OCI-LY1 (cell line): Measurements from ENCODE around the gene NXNL2.

Source experiments
- H2AFZ ChIP-seq: fragments of 200-600 bp; sonication (generic), shearing (Covaris generic); 2 replicates; pipeline ENCODE4 v1.6.0; 2014; ENCODE audit warnings: antibody characterized with exemption, mild to moderate bottlenecking, low read length
- H3F3A ChIP-seq: fragments of 200-600 bp; sonication (generic), shearing (Covaris generic); 2 replicates; pipeline ENCODE4 v1.6.0; 2014; ENCODE audit warnings: mild to moderate bottlenecking, antibody characterized with exemption, low read length, moderate library complexity; ENCODE audit not compliant: insufficient read depth
- H3K27ac ChIP-seq: fragments of 200-600 bp; sonication (generic); 2 replicates; pipeline ENCODE4 v1.5.1; 2014; ENCODE audit warnings: low read length, mixed run types, mild to moderate bottlenecking, low read depth; ENCODE audit not compliant: poor library complexity, severe bottlenecking
- H3K27me3 ChIP-seq: fragments of 200-600 bp; sonication (generic); 2 replicates; pipeline ENCODE4 v1.6.0; 2014; ENCODE audit warnings: antibody characterized with exemption, mild to moderate bottlenecking, low read length, moderate library complexity; ENCODE audit not compliant: insufficient read depth
- H3K36me3 ChIP-seq: fragments of 200-600 bp; sonication (generic); 2 replicates; pipeline ENCODE4 v1.6.1; 2014; ENCODE audit warnings: mild to moderate bottlenecking, antibody characterized with exemption, low read length, moderate library complexity, mixed read lengths; ENCODE audit not compliant: insufficient read depth
- H3K4me1 ChIP-seq: fragments of 200-600 bp; sonication (generic); 2 replicates; pipeline ENCODE4 v1.5.1; 2014; ENCODE audit warnings: mild to moderate bottlenecking, low read length, moderate library complexity; ENCODE audit not compliant: insufficient read depth, severe bottlenecking
- H3K4me2 ChIP-seq: fragments of 200-600 bp; sonication (generic), shearing (Covaris generic); 2 replicates; pipeline ENCODE4 v1.6.1; 2014; ENCODE audit warnings: low read length
- H3K4me3 ChIP-seq: fragments of 200-600 bp; sonication (generic); 2 replicates; pipeline ENCODE4 v1.5.1; 2014; ENCODE audit warnings: low read length, low read depth, mild to moderate bottlenecking, mixed read lengths; ENCODE audit not compliant: poor library complexity, severe bottlenecking
- H3K79me2 ChIP-seq: fragments of 200-600 bp; shearing (Covaris generic); 2 replicates; pipeline ENCODE4 v1.6.1; 2016; ENCODE audit warnings: mixed run types, low read length, mixed read lengths; ENCODE audit not compliant: insufficient read depth
- H3K9ac ChIP-seq: fragments of 200-600 bp; sonication (generic), shearing (Covaris generic); 2 replicates; pipeline ENCODE4 v1.6.1; 2014; ENCODE audit warnings: mild to moderate bottlenecking, low read length, mixed read lengths
- H3K9me2 ChIP-seq: fragments of 200-600 bp; sonication (generic), shearing (Covaris generic); 2 replicates; pipeline ENCODE4 v1.6.1; 2014; ENCODE audit warnings: low read depth, mild to moderate bottlenecking, low read length, mixed read lengths
- H3K9me3 ChIP-seq: fragments of 200-600 bp; shearing (Covaris generic); 2 replicates; pipeline ENCODE4 v1.6.1; 2014; ENCODE audit warnings: low read length, mixed read lengths
- H4K20me1 ChIP-seq: fragments of 200-600 bp; sonication (generic), shearing (Covaris generic); 2 replicates; pipeline ENCODE4 v1.6.0; 2016; ENCODE audit warnings: mild to moderate bottlenecking, low read length; ENCODE audit not compliant: insufficient read depth
- EZH2 ChIP-seq: fragments of 200-600 bp; sonication (generic), shearing (Covaris generic); IDR thresholded peaks from 2 replicates; pipeline ENCODE4 v1.8.0; 2017; ENCODE audit warnings: borderline replicate concordance, mixed run types, mild to moderate bottlenecking, antibody characterized with exemption, low read length, moderate library complexity, mixed read lengths
- TF ChIP-seq, protein P1 (sequence below): fragments of 200-600 bp; sonication (generic), shearing (Covaris generic); IDR thresholded peaks from 2 replicates; pipeline ENCODE4 v1.5.1; 2017; ENCODE audit warnings: mild to moderate bottlenecking, antibody characterized with exemption, low read length, moderate library complexity, mixed read lengths

The NXNL2 gene

DNA sequence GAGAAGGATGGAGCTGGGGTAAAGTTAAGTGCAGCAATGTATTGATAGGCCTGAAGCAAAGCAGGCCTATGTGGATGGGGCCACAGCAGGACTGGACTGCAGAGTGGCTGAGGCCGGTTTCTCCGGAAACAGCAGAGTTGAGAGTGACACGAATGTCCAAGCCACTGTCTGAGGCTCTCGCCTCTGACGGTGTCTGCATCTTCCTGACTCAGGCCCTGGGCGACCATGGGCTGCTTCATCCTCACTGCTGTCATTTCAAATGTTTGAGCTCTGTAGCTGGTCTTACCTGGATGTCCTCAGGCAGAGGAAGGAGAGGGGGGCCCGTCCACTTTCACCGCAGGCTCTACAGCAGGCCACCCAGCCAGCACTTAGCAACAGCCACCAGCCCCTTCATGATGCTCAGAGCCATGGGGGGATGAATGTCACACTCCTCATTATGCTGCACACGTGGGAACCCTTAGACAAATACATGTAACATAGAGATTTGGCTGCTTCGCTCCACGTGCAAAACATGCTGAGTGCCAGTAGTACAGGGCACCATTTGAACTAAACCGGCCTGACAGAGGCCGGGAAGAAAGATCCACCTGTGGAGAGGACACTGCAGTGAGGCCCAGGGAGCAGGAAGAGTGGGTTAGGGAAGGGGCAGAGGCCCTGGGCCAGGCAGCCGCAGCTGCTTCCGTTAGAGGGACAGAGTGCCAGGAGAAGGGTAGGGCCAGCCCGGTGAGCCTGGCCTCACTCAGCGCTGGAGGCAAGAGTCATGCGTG, 31.7 kb upstream of the NXNL2 start:
- H3K27me3 ChIP-seq = no peaks in the 10 kb centered on the region
- H3K79me2 ChIP-seq = no peaks in the 10 kb centered on the region
- no peak overlapping the region for H3K27ac ChIP-seq
- no peaks in the 10 kb centered on the region for H3F3A ChIP-seq
- no peak overlapping the region for H2AFZ ChIP-seq
- no peak overlapping the region for H3K4me2 ChIP-seq
- no peaks in the 10 kb centered on the region for H3K4me1 ChIP-seq
- no peaks in the 10 kb centered on the region for H3K9me3 ChIP-seq
- H4K20me1 ChIP-seq = no peaks in the 10 kb centered on the region
- H3K9me2 ChIP-seq = no peaks in the 10 kb centered on the region
- no peak for TF ChIP-seq EZH2
- TF ChIP-seq, protein P1, sequence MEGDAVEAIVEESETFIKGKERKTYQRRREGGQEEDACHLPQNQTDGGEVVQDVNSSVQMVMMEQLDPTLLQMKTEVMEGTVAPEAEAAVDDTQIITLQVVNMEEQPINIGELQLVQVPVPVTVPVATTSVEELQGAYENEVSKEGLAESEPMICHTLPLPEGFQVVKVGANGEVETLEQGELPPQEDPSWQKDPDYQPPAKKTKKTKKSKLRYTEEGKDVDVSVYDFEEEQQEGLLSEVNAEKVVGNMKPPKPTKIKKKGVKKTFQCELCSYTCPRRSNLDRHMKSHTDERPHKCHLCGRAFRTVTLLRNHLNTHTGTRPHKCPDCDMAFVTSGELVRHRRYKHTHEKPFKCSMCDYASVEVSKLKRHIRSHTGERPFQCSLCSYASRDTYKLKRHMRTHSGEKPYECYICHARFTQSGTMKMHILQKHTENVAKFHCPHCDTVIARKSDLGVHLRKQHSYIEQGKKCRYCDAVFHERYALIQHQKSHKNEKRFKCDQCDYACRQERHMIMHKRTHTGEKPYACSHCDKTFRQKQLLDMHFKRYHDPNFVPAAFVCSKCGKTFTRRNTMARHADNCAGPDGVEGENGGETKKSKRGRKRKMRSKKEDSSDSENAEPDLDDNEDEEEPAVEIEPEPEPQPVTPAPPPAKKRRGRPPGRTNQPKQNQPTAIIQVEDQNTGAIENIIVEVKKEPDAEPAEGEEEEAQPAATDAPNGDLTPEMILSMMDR = no peak
- H3K9ac ChIP-seq = no peak overlapping the region
- H3K36me3 ChIP-seq = no peaks in the 10 kb centered on the region
- no peak overlapping the region for H3K4me3 ChIP-seq

DNA sequence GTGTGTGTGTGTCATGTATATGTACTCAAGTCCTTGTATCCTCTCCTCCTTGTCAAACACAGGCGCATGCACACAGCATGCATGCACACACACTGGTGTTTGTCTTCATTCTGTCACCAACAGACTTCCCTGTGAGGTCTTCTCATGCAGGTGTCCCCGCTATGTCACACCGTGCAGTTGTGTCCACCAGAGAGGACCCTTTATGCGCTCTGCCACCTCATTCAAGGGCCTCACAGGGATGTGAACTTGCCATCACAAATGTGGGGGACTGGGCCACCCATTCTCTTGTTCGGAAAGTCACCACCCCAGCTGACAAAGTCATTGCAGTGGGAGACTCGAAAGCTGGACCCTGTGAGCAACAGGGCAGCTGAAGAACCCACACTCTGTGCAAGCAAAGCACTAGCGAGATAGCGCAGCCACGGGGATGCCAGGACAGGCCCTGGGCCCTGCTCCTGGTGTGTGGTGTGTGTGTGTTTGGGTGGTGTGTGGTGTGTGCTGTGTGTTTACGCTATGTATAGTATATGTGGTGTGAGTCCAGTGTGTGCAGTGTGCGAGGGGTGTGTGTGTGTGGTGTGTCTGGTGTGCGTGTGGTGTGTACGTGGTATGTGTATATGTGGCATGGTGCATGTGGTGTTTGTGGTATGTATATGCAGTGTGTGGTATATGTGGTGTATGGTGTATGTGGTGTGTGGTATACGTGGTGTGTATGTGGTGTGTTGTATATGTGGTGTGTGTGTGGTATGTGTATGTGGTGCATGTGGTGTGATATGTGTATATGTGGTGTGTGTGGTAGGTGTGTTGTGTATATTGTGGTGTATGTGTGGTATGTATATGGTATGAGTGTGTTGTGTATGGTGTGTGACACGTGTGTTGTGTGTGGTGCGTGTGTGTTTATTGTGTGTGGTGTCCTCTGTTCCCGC, 30.9 kb upstream of the NXNL2 start:
- H3K9me3 ChIP-seq = no peaks in the 10 kb centered on the region
- no peaks in the 10 kb centered on the region for H3F3A ChIP-seq
- H3K79me2 ChIP-seq = no peaks in the 10 kb centered on the region
- no peak for TF ChIP-seq EZH2
- no peak overlapping the region for H3K4me2 ChIP-seq
- no peaks in the 10 kb centered on the region for H3K4me1 ChIP-seq
- no peak overlapping the region for H2AFZ ChIP-seq
- H3K36me3 ChIP-seq = no peaks in the 10 kb centered on the region
- H3K27ac ChIP-seq = no peak overlapping the region
- no peaks in the 10 kb centered on the region for H3K9me2 ChIP-seq
- no peak overlapping the region for H3K4me3 ChIP-seq
- H3K9ac ChIP-seq = no peak overlapping the region
- H4K20me1 ChIP-seq = no peaks in the 10 kb centered on the region
- H3K27me3 ChIP-seq = no peaks in the 10 kb centered on the region

DNA sequence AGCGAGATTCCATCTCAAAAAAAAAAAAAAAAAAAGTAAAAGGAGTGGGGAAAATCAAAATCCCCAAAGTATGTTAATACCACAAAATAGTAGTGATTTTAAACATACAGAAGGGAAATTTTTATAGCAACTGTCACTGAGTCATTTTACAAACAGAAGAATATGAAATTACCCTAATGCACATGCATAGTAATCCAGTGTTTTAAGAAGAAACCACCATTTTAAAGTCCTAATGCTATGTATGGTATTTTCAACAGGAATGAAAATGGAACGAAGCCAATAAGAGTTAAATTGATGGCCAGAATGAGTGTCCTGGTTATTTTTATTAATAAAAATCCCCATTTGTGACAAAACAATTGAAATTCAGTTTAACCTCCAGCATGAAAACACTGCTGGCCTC, 26.7 kb upstream of the NXNL2 start:
- TF ChIP-seq, protein P1 = no peak
- TF ChIP-seq EZH2 = no peak
- H3K4me2 ChIP-seq = no peak overlapping the region
- no peaks in the 10 kb centered on the region for H4K20me1 ChIP-seq
- no peaks in the 10 kb centered on the region for H3K36me3 ChIP-seq
- H3K9me2 ChIP-seq = no peaks in the 10 kb centered on the region
- no peak overlapping the region for H3K4me3 ChIP-seq
- H3K9me3 ChIP-seq = no peaks in the 10 kb centered on the region
- no peaks in the 10 kb centered on the region for H3K27me3 ChIP-seq
- H2AFZ ChIP-seq = no peak overlapping the region
- H3K4me1 ChIP-seq = no peaks in the 10 kb centered on the region
- no peaks in the 10 kb centered on the region for H3F3A ChIP-seq
- H3K27ac ChIP-seq = no peak overlapping the region
- H3K9ac ChIP-seq = no peak overlapping the region
- H3K79me2 ChIP-seq = no peaks in the 10 kb centered on the region
